ENCODE data around the gene ZNF277.

ZNF277 gene

DNA sequence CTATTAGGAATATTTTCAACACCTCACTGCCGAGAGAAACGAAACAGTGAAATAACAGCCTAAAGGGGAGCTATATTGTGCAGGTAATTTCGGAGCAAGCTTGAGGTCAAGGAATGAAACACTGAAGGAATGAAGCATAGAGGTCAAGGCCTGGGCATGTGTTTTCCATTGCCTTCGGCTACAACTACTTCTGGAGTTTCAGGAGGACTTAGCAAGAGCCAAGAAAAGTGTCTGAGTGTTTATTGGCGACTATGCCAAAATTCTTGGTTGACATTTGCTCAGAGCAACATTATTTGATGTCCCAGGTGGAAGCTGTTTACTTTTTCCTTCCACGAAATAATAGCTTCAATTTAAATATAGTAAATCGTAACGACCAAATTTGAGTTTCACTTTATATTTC lies 154.2 kb downstream of the ZNF277 start:
- DNase-seq = no peak

DNA sequence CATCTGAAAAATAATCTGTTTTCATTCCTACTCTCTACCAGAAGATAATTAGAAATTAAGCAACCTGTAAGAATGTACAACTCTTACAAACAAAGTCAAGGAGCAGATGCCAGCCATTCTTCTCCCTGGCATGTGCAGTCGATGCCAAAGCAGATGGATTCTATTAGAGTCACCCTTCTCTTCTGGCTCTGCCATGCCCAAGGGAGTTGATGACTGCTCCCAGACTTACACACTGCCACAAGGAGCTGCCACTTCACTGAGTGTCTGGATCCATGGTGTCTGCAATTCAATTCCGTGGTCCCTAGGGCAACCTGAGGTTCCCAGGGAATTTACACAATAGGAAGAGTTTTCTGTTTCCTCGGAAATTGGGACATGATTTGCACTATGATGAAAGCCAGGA lies 154.7 kb downstream of the ZNF277 start:
- no peak for DNase-seq

DNA sequence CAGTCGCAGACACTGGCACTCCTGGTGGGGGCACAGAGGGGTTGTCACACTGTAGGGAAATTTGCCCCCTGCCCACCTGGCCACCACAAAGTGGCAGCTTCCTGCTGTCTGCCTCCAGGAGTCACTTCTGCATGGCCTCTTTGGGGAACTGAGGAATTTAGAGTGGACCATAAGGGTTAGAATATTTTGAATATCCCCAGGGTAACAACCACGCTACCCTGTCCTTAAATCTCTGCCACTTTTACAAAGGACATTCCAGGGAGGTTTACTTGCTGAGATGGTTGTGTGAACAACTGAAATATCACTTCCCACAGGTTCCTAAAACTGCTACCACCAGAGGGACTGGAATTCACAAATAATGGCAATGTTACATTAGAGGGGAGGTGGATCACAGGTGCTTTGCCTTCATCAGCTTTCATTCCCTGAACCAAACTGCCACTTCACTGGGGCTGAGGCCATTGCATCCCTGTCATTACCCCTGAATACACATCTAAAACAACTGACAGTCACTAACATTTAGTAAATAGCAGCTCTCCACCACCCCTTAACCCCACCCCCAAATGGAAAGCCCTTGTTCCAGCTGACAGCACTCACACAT lies 155.7 kb downstream of the ZNF277 start:
- DNase-seq = no peak

DNA sequence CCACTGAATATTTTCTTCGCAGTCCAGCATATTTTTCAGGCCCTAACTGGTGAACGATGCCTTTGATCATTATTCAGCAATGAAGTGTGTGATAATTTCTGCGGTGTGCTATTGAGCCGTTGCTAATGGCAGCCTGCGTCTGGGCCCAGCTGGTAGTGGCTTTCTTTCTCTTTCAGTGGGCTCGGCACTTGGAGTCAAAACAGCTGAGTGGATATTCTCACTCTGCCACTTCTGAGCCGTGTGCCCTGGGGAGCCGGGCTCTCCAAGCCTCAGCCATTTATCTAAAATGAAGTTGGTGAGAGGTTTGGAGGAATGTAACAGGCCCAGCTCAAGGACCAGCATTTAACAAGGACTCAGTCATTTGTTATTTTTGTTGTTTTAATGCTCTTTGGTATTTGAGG lies 156.2 kb downstream of the ZNF277 start:
- no peak for DNase-seq

- DNase-seq = no peak
Measured at GRCh38 chr7:112364388-112364787, 157.9 kb downstream of the ZNF277 start.

DNA sequence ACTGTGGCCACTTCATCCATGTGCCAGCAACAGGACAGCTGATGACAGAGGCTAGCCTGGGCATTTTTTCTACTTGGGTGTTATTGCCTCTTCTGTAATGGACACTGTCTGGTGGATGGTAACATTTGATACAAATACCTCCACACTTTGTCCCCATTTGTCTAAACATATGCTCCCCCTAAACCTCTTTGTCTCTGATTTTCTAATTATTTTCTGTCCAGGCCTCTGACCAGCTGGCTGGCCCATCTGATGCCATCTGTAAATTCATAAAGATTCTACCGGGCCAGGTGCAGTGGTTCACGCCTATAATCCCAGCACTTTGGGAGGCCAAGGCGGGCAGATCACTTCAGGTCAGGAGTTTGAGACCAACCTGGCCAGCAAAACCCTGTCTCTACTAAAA lies 159.1 kb downstream of the ZNF277 start:
- no peak for DNase-seq

DNA sequence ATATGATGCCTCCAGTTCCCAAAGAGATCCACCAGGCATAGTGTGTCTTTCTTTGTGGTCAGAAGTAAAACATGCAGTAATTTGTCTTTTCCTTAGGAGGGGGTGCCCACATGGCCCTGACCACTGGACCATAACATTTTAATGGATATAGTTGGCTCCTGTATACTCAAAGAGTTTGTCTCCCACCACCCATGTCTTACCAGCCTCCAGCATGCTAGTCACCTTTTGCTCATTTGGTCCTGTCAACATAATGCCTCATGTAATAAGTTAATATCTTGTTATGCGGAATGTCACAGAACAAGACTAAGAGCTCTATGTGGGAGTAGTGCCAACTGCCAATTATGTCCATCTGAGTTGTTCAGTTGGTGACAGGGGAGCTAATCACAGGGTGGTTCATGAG lies 160.4 kb downstream of the ZNF277 start:
- DNase-seq = no peak

GRCh38 chr7:112370436-112370835 lies 163.9 kb downstream of the ZNF277 start:
- DNase-seq = no peak

- no peak for DNase-seq
Measured at GRCh38 chr7:112371701-112372100, 165.2 kb downstream of the ZNF277 start.

DNA sequence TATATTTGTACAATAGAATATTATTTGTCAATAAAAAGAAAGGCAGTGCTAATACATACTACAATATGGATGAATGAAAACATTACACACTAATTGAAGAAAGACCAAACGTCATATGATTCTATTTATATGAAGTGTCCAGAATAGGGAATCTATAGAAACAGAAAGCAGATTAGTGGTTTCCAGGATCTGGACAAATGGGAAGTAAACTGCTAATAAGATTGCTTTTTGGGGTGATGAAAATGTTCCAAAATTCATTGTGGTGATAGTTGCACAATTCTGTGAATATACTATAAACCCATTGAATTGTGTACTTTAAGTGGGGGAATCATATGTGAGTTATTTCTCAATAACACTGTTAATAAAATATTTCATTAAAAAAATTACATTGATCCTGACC lies 165.6 kb downstream of the ZNF277 start:
- no peak for DNase-seq

DNA sequence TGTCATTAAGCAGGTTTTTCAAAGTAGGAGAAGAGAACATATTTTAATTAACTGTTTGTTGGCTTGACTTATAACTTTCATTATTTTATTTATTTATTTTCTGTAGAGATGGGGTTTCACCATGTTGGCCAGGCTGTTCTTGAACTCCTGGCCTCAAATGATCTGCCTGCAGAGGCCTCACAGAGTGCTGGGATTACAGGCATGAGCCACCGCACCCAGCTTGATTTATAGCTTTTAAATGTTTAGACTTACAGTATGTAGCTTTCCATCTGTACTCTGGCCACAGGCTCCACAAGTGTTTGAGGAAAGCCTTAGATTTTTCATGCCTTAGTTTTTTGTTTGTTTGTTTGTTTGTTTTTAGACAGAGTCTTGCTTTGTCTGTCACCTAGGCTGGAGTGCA lies 171.1 kb downstream of the ZNF277 start:
- no peak for DNase-seq

DNA sequence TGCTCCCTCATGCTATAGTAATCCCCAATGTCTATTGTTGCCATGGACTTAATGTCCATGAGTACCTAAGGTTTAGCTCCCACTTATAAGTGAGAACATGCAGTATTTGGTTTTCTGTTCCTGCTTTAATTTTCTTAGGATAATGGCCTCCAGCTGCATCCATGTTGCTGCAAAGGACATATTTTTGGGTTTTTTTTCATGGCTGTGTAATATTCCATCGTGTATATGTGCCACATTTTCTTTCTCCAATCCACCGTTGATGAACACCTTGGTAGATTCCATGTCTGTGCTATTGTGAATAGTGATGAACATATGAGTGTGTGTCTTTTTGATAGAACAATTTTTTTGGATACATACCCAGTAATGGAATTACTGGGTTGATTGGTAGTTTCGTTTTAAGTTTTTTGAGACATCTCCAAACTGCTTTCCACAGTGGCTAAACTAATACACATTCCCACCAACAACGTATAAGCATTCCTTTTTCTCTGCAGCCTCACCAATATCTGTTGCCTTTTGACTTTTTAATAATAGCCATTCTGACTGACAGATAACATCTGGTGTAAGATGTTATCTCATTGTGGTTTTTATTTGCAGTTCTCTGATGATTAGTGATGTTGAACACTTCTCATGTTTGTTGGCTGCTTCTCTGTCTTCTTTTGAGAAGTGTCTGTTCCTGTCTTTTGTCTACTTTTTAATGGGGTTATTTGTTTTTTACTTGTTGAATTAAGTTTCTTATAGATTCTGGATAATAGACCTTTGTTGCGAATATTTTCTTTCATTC lies 175.0 kb downstream of the ZNF277 start:
- no peak for DNase-seq

- no peak for DNase-seq
Measured at GRCh38 chr7:112383671-112384417, 177.3 kb downstream of the ZNF277 start.

- no peak for DNase-seq
Measured at GRCh38 chr7:112385516-112385915, 179.0 kb downstream of the ZNF277 start.

- DNase-seq = no peak
Measured at GRCh38 chr7:112386619-112387018, 180.1 kb downstream of the ZNF277 start.

- no peak for DNase-seq
Measured at GRCh38 chr7:112390167-112390566, 183.7 kb downstream of the ZNF277 start.

DNA sequence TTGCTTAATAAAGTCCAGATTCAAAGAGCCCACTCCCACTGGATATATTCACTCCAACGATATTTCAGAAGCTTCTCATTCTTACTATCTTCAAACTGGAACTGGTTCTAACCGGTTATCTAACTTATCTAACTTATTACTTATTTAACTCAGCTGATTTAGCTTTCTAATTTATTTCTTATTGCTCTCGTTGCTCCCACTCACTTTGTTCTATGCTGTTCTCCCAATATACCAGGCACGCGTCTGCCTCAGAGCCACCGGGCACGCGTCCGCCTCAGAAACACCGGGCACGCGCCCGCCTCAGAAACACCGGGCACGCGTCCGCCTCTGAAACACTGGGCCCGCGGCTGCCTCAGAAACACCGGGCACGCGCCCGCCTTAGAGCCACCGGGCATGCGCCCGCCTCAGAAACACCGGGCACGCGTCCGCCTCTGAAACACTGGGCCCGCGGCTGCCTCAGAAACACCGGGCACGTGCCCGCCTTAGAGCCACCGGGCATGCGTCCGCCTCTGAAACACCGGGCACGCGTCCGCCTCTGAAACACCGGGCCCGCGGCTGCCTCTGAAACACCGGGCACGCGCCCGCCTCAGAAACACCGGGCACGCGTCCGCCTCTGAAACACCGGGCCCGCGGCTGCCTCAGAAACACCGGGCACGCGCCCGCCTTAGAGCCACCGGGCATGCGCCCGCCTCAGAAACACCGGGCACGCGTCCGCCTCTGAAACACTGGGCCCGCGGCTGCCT lies 184.8 kb downstream of the ZNF277 start:
- DNase-seq = peak; percentile 57 to 62

GRCh38 chr7:112391841-112392286 lies 185.4 kb downstream of the ZNF277 start:
- peak; percentile 64 to 71 for DNase-seq
